Natural killer cell (primary cell): ENCODE results near the gene CHMP2A. TPM values are rescaled to one million over a fixed set of nuclear protein-coding genes. Genes with fewer than 3 reads are reported as not detected.

Experiments used
- ATAC-seq, 3 donors: fragments of 150-1000 bp in 2 of 3; fragments of 200-7000 bp in 1 of 3; cut with Tn5 transposase; 1 replicate in 1 of 3; 2 replicates in 2 of 3; pipeline ENCODE4 v1.10.0; 2021; ENCODE audit warnings: mild to moderate bottlenecking in 2 of 3, moderate library complexity in 2 of 3
- DNase-seq, 2 donors: peaks; one replicate each; pipeline versions ENCODE4 v3.0.0 to v3.0.0-alpha.2; 2013 to 2021; ENCODE audit warnings: mixed read lengths in 1 of 2
- H3K27ac ChIP-seq: one replicate; pipeline ENCODE4 v1.5.1; 2013; ENCODE audit warnings: mild to moderate bottlenecking, low read length
- H3K27me3 ChIP-seq: one replicate; pipeline ENCODE4 v1.6.1; 2013; ENCODE audit warnings: low read length; ENCODE audit not compliant: control insufficient read depth, insufficient read depth
- H3K36me3 ChIP-seq: one replicate; pipeline ENCODE4 v1.6.1; 2013; ENCODE audit warnings: low read length; ENCODE audit not compliant: control insufficient read depth, insufficient read depth
- H3K4me1 ChIP-seq: one replicate; pipeline ENCODE4 v1.6.1; 2013; ENCODE audit warnings: low read length; ENCODE audit not compliant: control insufficient read depth, insufficient read depth
- H3K4me3 ChIP-seq: one replicate; pipeline ENCODE4 v1.5.1; 2013; ENCODE audit warnings: low read length
- H3K9me3 ChIP-seq: one replicate; pipeline ENCODE4 v1.6.1; 2013; ENCODE audit warnings: low read length; ENCODE audit not compliant: control insufficient read depth, insufficient read depth
- H3K27ac Mint-ChIP-seq, 2 donors: one replicate each; pipeline ENCODE4 v1.8.0; 2022; ENCODE audit warnings: mild to moderate bottlenecking in 2 of 2, mixed read lengths in 2 of 2, moderate library complexity in 1 of 2
- H3K27me3 Mint-ChIP-seq, 2 donors: one replicate each; pipeline ENCODE4 v1.8.0; 2022; ENCODE audit warnings: low read depth in 2 of 2, mixed read lengths in 2 of 2
- H3K36me3 Mint-ChIP-seq: one replicate; pipeline ENCODE4 v1.8.0; 2022; ENCODE audit warnings: mixed read lengths
- H3K4me1 Mint-ChIP-seq, 2 donors: one replicate each; pipeline ENCODE4 v1.8.0; 2022; ENCODE audit warnings: mixed read lengths in 2 of 2
- H3K4me3 Mint-ChIP-seq: one replicate; pipeline ENCODE4 v1.8.0; 2022; ENCODE audit warnings: mild to moderate bottlenecking, moderate library complexity, mixed read lengths
- H3K9me3 Mint-ChIP-seq, 2 donors: one replicate each; pipeline ENCODE4 v1.8.0; 2022; ENCODE audit warnings: mixed read lengths in 2 of 2
- WGBS: methylation state at CpG from one replicate; pipeline ENCODE4 v1.1.7; 2013; ENCODE audit warnings: missing lambda C conversion rate; ENCODE audit not compliant: insufficient coverage; 5-methylcytosine and 5-hydroxymethylcytosine counted together
- intact Hi-C: fragments of 100-400 bp; cut with micrococcal nuclease; formaldehyde crosslinking; loops from one replicate; pipeline ENCODE4 v1.14.2; 2022
- total RNA-seq, 4 donors: library from RNA; stranded (reverse); fragments of 120-200 nt in 1 of 4; gene quantifications; one replicate each; pipeline versions ENCODE4 v1.2.3 to v1.2.4, GENCODE V29; 2013 to 2022
- TF ChIP-seq, protein P1 (sequence below): fragments of 200-600 bp; IDR thresholded peaks from one replicate; pipeline ENCODE4 v1.8.0; 2022; ENCODE audit warnings: antibody characterized with exemption

The CHMP2A gene
- total RNA-seq, 3 donors from 2014 or later (not counting 1 experiment from before 2014, with no cell fraction given): 82.7 to 95.7 (median 94.7) TPM

DNA sequence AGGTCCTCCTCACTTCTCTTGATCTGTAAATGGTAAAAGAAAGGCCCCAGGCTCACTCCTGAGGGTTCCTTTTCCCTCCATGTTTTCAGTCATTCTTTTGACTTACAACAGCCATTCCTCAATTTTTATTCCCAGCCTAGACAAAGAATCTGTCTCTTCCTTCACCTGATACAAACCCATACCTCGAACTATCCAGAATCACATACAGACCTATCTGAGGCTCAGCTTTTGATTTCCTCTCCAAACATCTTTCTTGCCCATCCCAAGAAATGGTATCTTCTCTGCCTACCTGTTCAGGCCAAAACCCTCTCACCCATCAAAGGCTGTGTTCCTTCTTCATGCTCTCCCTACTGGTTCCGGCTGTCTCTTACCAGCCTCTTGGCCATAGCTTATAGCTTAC is 2.2 kb downstream of the CHMP2A start:
- Histone ChIP-seq H3K9me3 (no peaks in the 10 kb centered on the region), H3K4me1 (peaks cover 38% of the 10 kb centered on the region), H3K4me3 (no peak overlapping the region), H3K27me3 (no peaks in the 10 kb centered on the region), H3K27ac (no peak overlapping the region), H3K36me3 (peaks cover 71% of the 10 kb centered on the region)
- Mint-ChIP-seq H3K4me3 (peak overlapping the region; percentile 2), H3K27me3 (no peaks in the 10 kb centered on the region), H3K9me3 (no peaks in the 10 kb centered on the region), H3K27ac (peak overlapping the region; percentile 99), H3K4me1 (peaks cover 27 to 45% of the 10 kb centered on the region in 2 donors), H3K36me3 (no peaks in the 10 kb centered on the region)
- intact Hi-C loops: no loop called here
- no peak for ATAC-seq
- no peak for DNase-seq
- TF ChIP-seq, protein P1, sequence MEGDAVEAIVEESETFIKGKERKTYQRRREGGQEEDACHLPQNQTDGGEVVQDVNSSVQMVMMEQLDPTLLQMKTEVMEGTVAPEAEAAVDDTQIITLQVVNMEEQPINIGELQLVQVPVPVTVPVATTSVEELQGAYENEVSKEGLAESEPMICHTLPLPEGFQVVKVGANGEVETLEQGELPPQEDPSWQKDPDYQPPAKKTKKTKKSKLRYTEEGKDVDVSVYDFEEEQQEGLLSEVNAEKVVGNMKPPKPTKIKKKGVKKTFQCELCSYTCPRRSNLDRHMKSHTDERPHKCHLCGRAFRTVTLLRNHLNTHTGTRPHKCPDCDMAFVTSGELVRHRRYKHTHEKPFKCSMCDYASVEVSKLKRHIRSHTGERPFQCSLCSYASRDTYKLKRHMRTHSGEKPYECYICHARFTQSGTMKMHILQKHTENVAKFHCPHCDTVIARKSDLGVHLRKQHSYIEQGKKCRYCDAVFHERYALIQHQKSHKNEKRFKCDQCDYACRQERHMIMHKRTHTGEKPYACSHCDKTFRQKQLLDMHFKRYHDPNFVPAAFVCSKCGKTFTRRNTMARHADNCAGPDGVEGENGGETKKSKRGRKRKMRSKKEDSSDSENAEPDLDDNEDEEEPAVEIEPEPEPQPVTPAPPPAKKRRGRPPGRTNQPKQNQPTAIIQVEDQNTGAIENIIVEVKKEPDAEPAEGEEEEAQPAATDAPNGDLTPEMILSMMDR: no peak
- 85% methylated on average over 2 of the region's 2 CpGs for WGBS

DNA sequence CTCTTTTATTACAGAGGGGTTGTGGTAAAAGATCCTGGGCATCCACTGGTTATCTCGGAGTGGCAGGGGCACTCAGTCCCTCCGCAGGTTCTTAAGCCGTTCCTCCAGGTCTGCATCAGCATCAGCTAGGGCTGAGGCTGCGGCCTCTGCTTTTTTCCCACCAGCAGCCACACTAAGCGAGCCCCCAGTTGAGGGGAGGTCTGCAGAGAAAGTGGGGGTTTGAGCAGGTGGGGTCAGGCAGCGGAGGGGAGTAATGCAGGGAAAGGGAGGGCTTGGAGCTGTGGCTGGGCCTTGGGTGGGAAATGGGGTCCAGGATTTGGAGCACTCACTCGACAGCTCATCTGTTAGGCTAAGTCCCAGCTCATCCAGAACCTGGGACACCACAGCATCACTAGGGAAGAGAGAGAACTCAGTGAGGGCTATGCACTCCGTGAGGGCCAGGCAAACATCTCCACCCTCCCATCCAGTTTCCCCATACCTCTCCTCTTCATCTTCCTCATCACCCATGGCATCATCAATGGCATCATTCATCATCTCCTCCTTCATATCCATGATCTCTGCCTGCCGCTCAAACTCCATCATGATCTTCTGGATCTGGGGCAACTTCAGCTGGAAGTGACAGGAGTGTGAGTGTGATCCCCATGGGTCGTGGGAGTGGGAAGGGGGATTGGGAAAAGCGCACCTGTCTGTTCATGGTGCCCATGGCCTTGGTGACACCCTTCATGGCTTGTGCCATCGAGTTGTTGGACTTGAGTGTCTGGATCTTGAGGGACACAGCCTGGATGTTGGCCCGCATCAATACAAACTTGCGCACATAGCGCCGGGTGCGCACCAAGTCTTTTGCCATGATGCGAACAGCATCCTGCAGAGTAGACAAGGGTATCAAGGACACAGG is 3.1 kb downstream of the CHMP2A start:
- ATAC-seq: no peak
- H3K27me3 ChIP-seq: no peaks in the 10 kb centered on the region
- no peak for DNase-seq
- 96% methylated on average over 17 of the region's 18 CpGs for WGBS
- peaks cover 74% of the 10 kb centered on the region for H3K36me3 ChIP-seq
- H3K27ac ChIP-seq: no peak overlapping the region
- Mint-ChIP-seq H3K27ac (peak overlapping the region; percentile 99), H3K4me3 (no peak overlapping the region), H3K27me3 (no peaks in the 10 kb centered on the region), H3K9me3 (no peaks in the 10 kb centered on the region), H3K4me1 (peaks cover 23 to 39% of the 10 kb centered on the region in 2 donors), H3K36me3 (no peaks in the 10 kb centered on the region)
- intact Hi-C loops: no loop called here
- TF ChIP-seq, protein P1: no peak
- H3K9me3 ChIP-seq: no peaks in the 10 kb centered on the region
- H3K4me3 ChIP-seq: no peak overlapping the region
- H3K4me1 ChIP-seq: peaks cover 30% of the 10 kb centered on the region

DNA sequence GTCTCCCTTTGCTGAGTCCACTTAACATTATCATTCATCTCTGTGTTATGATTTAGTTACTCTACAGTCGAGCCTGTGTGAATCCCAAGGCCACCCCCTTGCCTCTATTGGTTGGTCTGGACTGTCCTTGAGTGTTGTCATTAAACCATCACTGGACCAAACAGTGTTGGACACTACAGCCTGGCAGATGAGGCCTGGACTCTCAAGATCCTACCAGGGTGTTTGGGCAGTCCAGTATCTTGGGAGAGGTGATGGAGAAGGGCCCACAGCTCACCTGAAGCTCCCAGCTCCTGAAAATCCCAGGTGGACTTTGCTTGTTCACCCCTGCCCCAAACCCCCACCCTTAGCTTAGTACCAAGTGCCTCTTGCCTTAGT is 3.8 kb downstream of the CHMP2A start:
- Histone ChIP-seq H3K27me3 (no peaks in the 10 kb centered on the region), H3K36me3 (peaks cover 74% of the 10 kb centered on the region), H3K4me3 (no peak overlapping the region), H3K4me1 (peaks cover 31% of the 10 kb centered on the region), H3K9me3 (no peaks in the 10 kb centered on the region), H3K27ac (no peak overlapping the region)
- no peaks in the 10 kb centered on the region for H3K9me3 Mint-ChIP-seq
- H3K4me1 Mint-ChIP-seq: peaks cover 30 to 39% of the 10 kb centered on the region in 2 donors
- H3K4me3 Mint-ChIP-seq: no peak overlapping the region
- no peaks in the 10 kb centered on the region for H3K27me3 Mint-ChIP-seq
- 63% methylated on average over 1 of the region's 1 CpG for WGBS
- DNase-seq: peak in 1 of 2 donors; percentile 17
- TF ChIP-seq, protein P1: no peak
- ATAC-seq: no peak
- no peaks in the 10 kb centered on the region for H3K36me3 Mint-ChIP-seq
- intact Hi-C loops: no loop called here
- peak overlapping the region; percentile 16 to 44 for H3K27ac Mint-ChIP-seq
